Stimulated activated naive CD4-positive, alpha-beta T cell treated with Interleukin-2 at 50 U/mL for 16 hours (primary cell): ENCODE measurements around the gene TXN.
A peak's percentile ranks its signal among the peaks of the same experiment; 100 is the strongest.
"Not testable (repeated sequence)": the region's sequence is repeated elsewhere in the genome, so short reads cannot be mapped to it uniquely, and the experiment has no call there.

Experiments used
- DNase-seq: peaks from one replicate; lab custom pipeline; 2025; lab: John Stamatoyannopoulos, UW

The TXN gene

DNA sequence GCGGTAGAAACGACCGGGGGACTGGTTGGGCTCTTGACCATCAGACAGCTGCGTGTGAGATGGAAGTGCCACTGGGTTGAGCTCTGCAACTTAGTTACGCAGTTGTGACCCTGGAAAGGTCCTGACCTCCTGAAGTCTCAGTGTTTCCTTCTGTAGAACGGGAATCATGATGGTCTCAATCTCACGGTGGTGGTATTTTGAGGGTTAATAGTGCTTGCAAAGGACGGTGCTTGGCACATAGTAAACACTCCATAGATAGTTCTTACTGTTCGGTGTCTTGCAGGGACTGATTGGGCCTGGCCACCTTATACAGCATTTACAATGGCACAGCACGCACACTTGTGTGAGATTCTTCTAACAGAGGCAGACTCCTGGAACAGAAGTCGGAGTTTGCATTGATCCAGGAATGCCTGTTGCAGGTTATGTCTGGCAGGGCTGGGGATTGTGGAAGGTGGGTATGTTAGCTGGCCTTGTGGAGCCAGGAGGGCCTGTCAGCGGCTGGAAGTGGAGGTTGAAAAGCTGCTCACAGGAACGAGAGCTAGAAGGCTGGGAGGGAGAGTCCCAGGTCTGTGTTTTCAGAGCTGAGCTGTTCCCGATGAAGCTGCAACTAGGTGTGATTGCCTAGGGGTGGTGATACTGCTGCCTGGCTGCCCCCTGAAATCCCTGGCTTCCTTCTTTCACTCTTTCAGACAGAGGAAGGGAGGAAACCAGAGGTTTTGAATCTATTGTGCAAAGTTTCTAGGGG lies 962 bp upstream of the TXN start:
- DNase-seq = no peak

DNA sequence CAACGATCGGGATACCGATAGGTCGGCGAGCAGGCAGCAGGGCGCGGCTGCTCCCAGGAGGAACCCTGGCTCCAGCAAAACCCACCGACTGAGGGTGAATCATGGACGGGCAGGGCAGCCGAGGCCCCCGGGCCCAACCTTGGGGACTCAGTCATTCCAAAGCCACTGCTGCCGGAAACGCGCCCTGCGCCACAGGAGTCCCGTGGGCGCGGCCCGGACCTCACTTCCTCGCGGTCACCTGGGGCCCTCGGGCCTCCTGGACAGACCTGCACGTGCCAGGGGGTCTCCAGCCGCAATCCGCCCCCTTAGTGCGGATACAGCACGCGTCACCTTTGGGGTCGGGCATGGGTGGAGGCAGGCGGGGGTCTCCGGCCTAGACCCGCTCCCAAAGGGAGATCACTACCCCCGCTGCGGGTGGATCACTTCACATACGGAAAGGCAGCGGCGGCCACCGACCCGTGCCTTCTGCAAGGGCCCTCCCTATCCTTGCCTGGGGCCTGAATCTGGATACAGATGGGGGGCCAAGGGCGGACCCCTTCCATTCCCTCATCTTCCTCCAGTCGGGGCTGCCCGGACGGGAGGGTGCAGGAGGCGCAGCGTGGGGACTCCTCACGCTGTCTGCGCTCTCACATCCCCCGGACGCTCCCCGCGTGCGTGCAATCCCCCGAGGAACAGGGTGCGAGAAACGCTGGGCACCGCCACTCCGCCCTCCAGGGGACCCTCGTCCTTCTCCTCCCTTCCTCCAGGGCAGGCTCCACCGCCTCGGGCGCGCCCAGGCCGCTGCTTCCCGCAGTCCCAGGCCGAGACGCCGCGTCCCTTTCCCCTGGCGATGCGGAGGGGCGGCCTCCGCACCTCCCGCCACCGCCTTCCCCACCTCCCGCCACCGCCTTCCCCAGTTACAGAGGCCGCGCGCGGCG lies 586 bp downstream of the TXN start:
- peak; percentile 56 for DNase-seq

DNA sequence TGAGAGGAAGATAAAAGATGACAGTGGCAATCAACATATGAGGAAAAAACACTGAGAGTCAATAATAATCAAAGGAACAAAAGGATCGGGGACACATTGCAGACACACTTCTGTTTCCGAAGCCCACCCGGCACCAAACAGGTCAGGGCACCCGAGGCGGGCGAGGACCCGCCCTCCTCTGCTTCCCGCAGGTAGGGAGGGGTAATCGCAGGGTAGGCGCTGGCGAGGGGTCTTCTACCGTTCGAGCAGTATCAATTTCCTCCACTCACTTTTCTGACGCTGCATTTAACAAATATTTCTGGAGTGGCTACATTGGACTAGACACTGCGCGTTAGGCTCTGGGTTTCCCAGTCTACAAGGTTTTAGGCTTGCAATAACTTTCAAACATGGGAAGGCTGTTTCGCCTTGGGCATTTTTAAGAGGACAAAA lies 1.3 kb downstream of the TXN start:
- no peak for DNase-seq

DNA sequence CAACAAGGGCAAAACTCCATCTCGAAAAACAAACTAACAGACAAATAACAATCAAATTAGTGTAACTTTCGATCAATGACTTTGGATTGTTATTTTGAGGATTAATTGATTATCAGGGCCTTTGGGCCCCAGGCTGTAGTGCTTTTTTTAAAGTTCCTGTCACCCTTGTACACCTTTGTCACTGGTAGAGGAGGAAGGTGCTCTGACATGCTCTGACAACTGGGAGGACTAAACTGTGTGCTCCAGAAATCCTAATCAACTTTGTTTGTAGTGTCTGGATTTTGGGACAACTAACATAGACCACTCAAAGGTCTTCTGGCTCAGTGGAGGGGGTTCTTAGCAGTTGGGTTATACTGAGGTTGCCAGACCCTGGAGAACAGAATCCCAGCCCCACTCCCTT lies 1.8 kb downstream of the TXN start:
- no peak for DNase-seq

DNA sequence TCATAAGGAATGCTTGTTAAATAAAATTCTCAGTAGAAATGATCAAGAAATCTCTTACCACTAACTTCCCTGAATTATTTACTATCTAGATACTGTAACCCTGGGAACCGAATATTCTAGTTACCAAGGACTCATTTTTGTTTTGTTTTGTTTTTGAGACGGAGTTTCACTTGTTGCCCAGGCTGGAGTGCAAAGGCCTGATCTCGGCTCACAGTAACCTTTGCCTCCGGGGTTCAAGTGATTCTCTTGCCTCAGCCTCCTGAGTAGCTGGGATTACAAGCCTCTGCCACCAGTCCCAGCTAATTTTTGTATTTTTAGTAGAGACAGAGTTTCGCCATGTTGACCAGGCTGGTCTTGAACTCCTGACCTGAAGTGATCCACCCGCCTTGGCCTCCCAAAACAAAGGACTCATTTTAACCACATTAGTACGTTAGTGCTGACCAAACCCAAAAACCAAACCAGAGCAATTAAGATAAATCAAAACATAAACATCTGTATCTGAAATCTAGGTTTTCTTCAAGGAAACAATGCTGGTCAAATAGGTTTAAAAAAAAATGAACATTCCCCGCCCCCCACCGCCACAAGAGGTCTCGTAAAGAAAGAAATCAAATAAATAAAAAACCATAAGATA lies 3.7 kb downstream of the TXN start:
- no peak for DNase-seq

DNA sequence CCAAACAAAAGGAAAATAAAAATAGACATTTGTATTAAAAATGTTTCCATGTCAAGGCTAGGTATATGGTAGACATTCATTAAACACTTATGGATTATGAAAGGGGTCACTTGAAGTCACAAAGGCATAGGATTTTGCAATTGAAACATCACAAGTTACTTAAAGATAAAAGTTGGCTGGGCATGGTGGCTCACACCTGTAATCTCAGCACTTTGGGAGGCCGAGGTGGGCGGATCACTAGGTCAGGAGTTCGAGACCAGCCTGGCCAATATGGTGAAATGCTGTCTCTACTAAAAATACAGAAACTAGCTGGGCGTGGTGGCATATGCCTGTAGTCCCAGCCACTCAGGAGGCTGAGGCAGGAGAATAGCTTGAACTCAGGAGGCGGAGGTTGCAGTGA lies 4.5 kb downstream of the TXN start:
- not testable (repeated sequence) for DNase-seq

DNA sequence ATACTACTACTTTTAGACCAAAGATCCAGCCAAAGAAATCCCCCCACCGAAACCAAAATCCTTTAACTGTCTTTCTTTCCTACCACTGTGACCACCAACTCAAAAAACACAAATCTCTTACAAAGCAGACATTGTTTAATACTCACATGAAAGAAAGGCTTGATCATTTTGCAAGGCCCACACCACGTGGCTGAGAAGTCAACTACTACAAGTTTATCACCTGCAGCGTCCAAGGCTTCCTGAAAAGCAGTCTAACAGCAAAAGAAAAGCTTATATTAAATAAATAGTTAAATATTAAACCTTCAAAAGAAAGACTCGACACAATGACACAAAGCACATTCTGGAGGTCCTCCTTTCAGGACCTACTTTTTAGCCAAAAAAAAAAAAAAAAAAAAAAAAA lies 5.1 kb downstream of the TXN start:
- no peak for DNase-seq

DNA sequence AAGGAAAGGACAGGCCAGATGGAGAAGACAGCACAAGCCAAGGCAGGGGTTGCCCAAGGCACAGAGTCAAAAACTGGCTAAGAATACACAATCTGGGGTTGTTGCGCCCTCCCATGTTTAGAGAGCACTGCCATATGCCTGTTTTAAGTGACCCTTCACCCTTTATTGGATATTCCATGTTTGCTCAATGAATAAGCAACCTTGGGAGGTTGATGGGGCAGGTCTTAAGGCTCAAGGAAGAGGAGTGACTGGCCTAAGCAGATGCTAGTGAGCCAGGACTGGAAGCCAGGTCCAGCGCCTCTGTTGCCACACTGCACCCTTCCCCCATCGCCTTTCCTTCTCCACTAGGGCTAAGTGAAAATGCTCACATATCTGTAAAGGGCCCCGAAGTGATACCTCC lies 6.7 kb downstream of the TXN start:
- DNase-seq = no peak

DNA sequence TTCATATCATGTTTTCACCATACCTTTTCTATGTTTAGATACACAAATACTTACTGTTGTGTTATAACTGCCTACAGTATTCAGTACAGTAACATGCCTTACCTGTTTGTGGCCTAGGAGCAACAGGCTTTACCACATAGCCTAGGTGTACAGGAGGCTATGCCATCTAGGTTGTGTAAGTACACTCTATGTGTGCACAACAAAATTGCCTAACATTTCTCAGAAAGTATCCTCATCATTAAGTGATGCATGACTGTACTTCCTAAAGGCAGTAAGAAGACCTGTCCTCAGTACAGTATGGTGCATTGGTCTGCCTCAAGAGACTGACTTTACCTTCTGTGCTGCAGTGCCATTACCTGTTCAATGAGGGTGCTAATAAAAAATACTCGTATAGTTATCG lies 7.9 kb downstream of the TXN start:
- no peak for DNase-seq

DNA sequence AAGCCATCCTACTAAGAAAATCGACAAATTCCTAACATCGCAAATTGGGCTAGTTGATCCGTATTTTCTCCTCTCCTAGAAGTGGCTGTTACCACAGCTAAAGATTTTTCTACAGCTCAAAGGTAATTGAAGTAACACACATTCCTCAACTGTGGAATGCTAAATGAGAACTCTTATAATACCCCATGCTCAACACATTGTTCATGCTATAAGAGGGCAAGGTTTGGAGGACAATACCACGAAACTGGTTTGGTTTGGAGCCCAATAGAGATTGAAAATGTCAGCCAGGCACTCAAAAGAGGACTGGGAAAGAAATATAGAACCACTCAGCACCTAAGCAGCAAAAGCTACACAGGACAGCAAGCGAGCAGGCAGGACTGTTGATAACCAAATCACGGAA lies 10.1 kb downstream of the TXN start:
- no peak for DNase-seq

DNA sequence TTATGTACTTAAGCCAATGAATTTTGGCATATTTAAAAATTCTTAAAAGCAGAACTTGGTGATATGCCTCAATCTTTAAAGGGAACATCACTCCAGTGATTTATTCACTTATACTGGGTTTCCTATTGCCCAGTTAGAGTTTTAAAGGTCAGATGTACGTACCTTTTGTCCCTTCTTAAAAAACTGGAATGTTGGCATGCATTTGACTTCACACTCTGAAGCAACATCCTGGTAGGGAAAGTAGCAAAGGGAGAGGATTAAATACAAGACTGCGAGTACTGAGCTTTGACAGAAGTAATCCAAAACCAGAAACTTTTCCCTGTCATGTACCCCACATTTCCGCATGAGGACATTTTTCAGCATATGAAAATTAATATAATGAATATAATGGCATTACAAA lies 11.7 kb downstream of the TXN start:
- no peak for DNase-seq

DNA sequence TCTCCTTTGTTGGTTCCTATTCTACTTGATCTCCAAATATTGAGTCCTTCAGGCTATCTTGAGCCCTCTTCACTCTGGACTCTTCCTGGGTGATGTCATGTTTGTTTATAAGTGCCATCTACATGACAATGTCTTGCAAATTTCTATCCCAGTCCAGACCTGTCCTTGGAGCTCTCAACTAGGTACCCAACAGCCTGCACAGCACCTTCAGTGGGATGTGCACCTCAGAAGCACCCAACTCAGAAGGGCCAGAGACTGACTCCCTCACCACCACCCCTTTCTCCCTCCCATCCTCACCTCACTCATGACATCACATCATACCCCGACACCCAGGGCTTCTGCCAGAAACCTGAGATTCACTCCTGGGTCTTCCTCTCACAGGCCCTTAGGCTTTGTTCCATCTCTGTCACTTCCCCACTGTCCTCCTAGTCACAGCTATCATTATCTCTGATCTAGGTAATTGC lies 14.4 kb downstream of the TXN start:
- DNase-seq = no peak

DNA sequence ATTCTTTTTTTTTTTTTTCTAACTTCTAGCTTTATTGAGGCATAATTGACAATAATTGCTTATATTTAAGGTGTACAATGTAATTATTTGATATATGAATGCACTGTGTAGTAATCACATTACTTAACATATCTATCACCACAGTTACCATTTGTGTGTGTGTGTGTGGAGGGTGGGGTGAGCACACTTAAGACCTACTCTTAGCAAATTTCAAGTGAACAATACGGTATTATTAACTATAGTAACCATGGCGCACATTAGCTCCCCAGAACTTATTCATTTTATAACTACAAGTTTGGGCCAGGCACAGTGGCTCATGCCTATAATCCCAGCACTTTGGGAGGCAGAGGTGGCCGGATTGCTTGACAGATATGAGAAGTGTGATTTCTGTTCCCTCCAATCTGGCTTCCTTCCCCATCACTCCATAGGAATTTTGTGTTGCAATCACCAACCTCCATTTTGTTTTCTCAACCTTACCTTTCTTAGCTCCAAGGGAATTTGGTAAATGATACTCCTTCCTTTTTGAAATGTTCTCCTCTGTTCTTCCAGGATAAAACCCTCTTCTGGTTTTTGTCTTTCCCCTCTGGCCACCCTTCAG lies 14.9 kb downstream of the TXN start:
- DNase-seq = no peak

DNA sequence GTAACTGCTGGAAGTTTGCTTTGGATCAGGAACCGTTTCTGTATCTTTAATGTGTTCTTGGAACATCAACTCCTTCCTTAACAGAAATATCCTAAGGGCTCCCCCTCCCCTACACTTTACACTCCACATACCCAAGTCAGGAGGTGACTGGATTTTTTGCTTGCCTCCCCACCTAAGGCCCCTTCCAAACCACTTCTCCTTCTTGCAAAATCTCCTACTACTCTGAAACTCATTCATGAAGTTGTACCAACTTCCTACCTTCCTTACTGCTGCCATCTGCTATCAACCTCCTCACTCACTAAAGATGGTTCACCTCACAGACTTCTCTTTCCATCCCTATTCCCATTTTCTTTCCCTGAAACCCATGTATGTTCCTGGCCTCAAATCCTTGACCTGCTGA lies 16.1 kb downstream of the TXN start:
- no peak for DNase-seq

DNA sequence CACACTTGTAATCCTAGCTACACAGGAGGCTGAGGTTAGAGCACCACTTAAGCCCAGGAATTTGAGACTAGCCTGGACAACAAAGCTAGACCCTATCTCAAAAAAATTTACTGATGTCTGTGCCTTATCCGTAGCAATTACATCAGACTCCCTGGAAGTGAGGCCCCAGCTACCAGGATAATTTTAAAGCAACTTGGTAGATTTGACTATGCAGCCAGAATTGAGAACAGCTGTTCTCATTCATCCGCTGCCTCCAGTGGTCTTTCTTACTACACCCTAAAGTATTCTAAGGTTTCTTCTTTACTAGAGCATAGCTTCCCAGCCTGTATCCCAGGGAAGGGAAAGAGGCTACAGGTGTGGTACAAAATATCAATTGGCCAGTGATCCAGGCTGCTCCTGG lies 28.0 kb downstream of the TXN start:
- DNase-seq = no peak

DNA sequence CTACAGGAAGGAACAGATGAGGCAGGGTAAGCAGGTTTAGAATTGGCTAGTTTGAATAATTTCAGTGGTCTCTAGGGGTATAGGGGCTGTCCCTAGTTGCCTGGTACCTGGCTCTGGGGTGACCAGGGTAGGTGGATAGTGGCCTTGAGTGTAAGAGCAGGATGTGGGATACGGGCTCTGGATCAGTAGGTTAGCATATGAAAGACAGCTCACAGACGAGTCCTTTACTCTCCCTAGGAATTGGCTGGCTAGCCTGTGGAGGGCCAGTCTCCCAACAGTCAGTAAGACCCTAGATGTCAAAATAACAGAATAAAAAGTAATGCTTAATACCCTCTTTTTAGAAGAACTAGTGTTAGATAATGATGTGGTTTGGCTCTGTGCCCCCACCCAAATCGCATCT lies 31.7 kb downstream of the TXN start:
- DNase-seq = no peak

DNA sequence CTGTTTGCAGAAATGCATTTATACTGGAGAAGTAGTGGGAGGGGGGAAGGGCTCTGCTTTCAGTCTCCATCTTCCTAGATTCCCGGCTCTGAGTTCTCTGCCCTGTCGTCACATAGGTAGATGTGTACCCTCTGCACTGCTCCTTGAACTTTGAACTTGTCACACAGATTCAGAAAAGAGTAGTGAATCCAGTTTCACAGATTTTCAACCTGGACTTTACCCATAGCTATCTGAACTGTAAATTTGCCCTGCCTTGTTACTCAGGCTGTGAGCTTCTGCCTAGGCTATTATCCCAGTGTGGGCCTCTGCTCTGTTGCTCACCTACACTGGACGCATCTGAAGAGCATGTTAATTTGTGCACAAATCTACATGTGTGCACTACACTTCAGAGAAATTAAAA lies 35.5 kb downstream of the TXN start:
- no peak for DNase-seq

DNA sequence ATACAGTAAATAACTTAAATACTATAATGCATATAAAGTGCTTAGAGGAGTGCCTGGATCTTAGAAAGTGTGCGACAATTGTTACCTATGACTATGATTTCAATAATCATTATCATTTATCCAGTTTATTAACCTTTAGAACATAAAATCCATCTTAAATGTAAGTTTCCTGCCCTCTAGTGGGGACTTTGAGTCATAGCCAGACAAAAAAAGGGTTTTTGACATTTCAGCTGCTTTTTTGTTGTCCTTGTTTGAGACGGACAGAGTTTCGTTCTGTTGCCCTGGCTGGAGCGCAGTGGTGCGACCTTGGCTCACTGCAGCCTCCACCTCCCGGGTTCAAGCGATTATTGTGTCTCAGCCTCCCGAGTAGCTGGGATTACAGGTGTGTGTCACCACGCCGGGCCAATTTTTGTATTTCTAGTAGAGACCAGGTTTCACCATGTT lies 38.6 kb downstream of the TXN start:
- DNase-seq = no peak

DNA sequence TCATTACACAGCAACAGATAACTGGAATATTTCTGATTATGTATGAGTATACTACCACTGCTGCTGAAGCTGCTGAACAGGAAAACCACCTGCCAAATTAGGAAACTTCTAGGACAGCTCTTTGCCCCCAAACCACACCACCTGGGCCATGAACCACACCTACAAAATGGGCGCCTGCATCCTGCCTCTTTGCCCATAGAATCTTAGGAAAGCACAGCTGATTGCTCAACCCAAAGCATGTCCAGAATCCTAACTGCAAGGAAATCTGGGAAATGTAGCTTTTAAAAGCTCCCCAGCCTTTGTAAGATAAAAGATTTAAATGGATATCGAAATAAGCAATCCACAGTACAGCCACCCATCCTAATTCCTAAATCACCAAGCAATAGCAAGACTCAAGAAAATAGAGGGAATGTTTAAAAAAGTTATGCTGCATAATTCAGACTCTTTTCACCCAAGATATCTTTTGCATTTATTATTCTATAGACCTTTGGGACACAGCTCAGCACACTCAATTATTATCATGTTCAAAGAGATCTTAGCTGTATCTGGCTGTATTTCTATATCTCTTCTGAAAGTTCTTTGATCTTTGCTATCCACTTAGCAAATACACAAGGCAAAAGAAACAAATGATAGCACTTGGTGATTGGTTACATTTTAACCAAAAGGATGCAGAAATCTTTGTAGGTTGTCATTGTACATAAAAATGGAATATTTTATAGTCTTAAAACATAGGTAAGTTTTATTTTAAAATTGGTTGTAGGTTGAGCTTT lies 41.5 kb downstream of the TXN start:
- DNase-seq = no peak

DNA sequence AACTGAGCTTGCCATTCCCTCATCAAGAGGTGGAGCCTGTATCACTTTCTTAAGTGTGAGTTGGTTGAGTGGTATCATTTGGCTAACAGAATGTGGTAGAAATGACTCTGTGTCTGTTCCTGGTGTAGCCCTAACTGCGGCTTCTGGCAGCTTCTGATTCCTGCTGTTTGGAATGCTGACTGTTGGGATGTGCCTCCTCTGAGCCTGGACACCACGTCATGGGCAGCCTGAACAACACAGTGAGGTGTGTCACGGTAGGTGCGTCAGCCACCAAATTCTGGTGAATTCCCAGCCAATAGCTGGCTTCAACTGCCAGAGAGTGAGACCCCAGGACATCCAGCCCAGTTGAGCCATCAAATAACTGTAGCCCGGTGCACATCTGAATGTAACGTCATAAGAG lies 42.2 kb downstream of the TXN start:
- no peak for DNase-seq

DNA sequence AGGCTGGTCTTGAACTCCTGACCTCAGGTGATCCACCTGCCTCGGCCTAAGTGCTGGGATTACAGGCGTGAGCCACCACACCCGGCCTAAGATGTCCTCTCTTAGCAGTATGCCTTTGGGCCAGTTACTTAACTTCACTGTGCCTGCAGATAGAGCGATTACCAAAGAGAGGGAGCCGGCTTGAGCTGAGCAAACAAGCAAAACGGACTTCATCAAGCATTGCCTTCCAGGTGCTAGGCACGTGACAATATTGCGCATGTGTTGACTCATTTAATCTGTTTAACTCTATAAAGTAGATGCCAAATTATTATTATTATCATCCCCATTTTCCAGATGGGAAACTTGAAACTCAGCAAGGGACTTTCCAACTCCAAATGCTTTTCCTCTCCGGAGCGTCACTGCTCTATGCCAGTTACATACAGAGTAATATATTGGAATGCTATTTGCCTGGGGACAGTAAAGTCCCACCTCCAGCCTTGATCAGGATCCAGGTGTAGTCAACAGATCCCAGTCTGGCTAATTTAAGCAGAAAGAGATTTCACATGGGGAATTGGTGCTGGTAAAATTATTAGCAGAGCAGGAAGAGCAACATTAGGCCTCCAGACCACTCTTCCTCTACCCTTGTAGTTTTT lies 42.8 kb downstream of the TXN start:
- DNase-seq = no peak
